Renal pelvis (tissue), 4 donors: ENCODE results near the gene RASAL2. TPM values are rescaled to one million over a fixed set of nuclear protein-coding genes. Genes with fewer than 3 reads are reported as not detected.
"Not testable (repeated sequence)": the region's sequence is repeated elsewhere in the genome, so short reads cannot be mapped to it uniquely, and the experiment has no call there.

ENCODE experiments used
- DNase-seq: peaks from one replicate; pipeline ENCODE4 v3.0.0-alpha.2; 2013
- polyA plus RNA-seq, 3 donors: library from polyadenylated mRNA; unstranded; fragments of 120-200 nt; gene quantifications; one replicate each; pipeline ENCODE4 v1.2.1, GENCODE V29; 2013; ENCODE audit not compliant: insufficient read length in 3 of 3

Gene RASAL2
- polyA plus RNA-seq, 3 donors, result 18.1 to 22.6 (median 22.4) TPM

DNA sequence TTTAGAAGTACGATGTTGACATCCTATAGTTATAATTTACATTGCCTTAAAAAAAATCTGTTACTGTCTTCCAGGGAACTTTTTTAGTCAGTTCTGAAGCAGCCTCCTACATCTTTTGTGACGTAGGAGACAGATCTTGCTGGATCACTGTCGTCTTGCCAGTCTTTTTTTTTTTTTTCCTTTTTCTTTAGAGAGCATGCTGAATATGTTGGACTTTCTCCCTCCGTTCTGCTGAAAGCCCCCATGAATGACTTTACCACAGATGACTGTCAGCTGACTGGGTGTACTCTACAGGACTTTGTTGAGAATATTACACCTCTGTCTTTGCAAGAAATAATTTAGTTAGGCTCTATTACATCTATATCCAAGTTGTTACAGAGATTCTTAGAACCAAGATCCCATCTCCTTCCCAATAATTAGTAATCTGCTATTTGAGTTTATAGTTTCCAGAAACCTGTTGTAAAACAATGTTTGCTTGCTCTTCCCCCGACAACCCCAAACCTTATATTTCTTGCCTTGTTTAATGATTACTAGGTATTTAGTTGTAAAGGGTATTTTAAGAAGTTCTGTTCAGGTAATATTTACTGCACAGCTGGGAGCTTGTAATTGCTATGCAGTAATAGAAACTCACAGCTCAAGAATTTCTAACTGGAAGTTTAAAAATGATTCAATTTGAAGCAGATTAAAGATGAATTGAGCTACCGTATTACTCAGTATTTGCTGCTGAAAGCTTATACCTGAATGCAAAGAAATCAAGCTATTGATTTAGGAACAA, 61.8 kb downstream of the RASAL2 start:
- no peak for DNase-seq

GRCh38 chr1:178160736-178161475, 67.0 kb downstream of the RASAL2 start:
- no peak for DNase-seq

DNA sequence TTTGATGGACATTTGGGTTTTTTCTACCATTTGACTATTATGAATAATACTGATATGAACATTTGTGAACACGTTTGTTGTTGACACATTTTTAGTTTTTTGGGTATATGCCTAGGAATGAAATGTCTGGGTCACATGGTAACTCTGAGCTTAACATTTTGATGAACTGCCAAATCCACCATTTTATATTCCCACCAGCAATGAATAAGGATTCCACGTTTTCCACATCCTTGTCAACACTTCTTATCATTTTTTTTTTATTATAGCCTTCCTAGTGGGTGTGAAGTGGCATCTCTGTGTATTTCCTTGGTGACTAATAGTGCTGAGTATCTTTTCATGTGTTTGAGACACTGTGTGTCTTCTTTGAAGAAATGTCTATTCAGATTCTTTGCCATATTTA, 67.6 kb downstream of the RASAL2 start:
- DNase-seq, result no peak

DNA sequence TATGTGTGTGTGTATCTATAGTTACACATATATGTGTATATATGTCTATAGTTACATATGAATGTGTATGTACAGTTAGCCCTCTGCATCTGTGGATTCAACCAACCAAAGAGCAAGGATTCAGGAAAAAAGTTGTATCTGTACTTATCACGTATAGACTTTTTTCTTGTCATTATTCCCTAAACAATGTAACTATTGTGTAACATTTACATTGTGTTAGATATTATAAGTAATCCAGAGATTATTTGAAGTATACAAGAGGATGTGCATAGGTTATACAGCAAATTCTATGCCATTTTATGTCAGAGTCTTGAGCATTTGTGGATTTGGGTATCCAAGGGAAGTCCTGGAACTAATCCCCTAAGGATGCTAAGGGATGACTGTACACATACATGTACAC, 71.3 kb downstream of the RASAL2 start:
- no peak for DNase-seq

DNA sequence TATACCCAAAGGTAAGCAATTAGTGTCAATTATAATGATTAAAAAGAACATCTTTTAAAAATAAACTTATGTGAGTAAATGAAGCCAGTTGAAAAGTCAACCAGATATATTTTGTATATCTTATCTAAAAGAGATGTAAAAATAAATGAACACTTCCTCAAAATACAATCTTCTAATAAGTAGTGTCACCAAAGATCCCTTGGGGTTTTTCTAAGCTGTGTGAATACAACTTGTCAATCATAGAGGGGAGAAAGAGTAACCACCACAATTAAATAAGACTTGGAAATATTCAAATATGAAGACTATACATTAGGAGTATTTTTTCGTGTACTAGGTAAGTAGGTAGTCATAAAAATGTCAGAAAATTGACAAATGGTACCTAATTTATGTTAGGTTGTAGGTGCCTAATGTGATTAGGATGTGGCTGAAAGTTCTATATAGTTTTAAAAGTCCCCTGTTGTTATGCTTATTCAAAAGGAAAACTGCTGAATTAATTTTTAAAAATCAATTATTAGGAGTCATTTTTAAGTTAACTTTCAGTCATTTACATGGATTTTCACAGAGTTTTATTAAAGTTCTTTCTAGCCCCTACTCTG, 72.6 kb downstream of the RASAL2 start:
- DNase-seq, result no peak

DNA sequence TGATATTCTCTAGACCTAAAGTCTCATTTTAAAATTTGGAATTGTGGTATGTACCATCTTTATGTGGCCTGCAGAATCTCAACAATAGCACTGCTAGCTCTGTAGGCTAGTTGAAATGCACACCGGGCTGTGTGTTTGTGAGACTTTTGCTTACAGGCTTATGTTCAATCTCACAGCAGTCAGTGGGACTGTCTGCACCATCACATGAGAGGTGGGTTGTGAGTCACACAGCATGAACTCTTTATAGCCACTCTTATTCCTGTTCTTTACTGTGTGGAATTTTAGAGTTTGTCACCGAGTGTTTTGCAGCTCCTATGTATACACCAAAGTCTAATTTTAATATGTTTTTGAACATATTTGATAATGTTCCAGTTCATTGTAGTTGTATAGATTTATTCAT, 74.6 kb downstream of the RASAL2 start:
- DNase-seq, result no peak

DNA sequence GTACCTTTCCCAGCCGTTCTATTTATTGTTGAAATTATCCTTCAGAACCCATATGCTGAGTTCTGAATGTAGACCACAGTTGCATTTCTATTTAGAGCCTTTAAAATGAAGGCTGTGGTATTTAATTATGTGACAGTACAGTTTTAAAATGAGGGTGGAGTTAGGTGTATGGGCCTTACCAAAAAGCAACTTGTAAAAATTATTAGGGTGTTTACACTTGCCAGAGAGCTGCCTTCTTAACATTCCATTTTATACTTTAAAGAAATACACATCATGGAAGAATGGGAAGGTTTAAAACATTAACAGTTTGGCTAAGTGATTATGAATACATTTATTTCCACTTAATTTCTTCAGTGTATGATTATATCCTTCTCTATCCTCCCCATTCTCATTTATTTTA, 75.7 kb downstream of the RASAL2 start:
- DNase-seq, result no peak

GRCh38 chr1:178172939-178173338, 79.0 kb downstream of the RASAL2 start:
- no peak for DNase-seq

- no peak for DNase-seq
Observed at GRCh38 chr1:178174539-178174938, 80.6 kb downstream of the RASAL2 start.

- DNase-seq, result no peak
Observed at GRCh38 chr1:178180405-178180804, 86.5 kb downstream of the RASAL2 start.

- no peak for DNase-seq
Observed at GRCh38 chr1:178183796-178184195, 89.9 kb downstream of the RASAL2 start.

DNA sequence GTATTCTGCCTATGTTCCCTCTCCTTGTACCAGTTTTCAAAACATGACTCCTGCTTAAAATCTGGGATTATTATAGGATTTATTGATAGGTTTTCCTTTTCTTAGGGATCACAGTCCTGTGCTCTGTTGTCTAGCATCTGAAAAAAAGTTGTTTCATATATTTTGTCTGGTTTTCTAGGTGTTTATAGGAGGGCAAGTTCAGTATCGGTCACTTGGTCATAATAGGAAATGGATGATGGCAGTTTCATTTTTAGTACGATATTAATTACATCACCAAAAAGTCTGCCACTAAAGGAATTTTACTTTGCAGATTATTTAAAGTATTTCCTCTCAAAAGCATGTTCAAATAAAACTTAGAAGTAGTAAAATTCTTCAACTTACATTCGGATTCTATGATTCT, 94.4 kb downstream of the RASAL2 start:
- DNase-seq, result no peak

DNA sequence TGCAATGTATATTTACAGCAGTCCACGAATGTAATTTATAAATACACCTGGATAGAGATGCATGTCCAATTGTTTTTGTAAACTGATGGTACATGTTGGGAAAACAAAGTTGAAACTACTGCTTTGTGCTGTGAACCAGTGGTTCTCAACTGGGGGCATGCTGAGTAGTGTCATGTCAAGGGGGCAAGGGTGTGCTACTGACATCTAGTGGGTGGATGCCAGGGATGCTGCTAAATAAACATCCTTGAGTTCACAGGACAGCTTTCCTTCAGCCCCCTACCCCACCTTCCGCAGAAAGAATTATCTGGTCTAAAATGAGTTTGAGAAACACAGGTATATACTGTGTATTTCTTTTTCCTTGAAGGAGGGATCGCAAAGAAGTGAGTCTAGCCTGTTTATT, 95.9 kb downstream of the RASAL2 start:
- DNase-seq, result no peak

GRCh38 chr1:178190881-178191280, 97.0 kb downstream of the RASAL2 start:
- no peak for DNase-seq

DNA sequence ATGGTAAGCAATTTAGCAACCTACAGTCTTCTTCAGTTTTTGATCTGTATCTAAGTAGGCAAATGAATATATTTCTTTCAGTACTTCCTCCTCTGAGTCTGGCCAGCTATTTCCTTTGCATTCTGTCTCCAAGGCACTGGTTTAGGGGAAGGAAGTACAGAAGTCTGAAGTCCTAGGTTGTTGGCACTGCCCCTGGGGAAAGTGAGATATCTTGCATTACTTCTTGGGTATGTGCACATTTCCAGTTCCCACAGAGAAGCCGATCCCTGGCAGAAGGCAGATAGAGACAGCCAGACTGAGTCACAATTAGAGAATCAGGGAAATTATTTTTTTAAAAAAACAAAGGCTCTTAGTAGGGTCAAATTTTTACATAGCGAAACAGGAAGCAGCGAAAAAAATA, 98.8 kb downstream of the RASAL2 start:
- no peak for DNase-seq

DNA sequence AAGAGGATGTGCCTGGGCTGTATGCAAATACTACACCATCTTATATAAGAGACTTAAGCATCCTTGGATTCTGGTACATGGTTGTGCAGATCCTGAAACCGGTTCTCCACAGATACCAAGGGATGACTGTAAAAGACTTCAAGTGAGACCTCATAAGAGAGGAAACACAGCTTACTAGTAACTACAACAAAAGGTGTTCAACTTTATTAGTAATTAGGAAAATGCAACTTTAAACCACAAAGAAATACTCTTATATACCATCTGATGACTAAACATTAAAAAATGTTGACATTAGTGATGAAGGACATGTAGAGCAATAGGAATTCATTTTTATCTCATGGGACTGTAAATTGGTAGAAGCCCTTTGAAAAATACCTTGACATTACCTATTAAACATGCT, 102.7 kb downstream of the RASAL2 start:
- no peak for DNase-seq

- not testable (repeated sequence) for DNase-seq
Observed at GRCh38 chr1:178202095-178202494, 108.2 kb downstream of the RASAL2 start.

GRCh38 chr1:178202546-178202945, 108.6 kb downstream of the RASAL2 start:
- DNase-seq, result not testable (repeated sequence)

DNA sequence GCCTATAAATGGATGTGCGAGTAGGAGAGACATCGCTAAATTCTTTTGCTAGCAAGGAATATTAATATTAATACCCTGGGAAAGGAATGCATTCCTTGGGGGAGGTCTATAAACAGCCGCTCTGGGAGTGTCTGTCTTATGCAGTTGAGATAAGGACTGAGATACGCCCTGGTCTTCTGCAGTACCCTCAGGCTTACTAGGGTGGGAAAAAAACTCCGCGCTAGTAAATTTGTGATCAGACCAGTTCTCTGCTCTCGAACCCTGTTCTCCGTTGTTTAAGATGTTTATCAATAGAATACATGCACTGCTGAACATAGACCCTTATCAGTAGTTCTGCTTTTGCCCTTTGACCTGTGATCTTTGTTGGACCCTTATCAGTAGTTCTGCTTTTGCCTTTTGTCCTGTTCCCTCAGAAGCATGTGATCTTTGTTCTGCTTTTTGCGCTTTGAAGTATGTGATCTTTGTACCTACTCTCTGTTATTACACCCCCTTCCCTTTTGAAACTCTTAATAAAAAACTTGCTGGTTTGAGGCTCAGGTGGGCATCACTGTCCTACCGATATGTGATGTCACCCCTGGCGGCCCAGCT, 114.5 kb downstream of the RASAL2 start:
- DNase-seq, result not testable (repeated sequence)

GRCh38 chr1:178209935-178210334, 116.0 kb downstream of the RASAL2 start:
- DNase-seq, result no peak

GRCh38 chr1:178218550-178218949, 124.6 kb downstream of the RASAL2 start:
- DNase-seq, result no peak

- DNase-seq, result no peak
Observed at GRCh38 chr1:178220094-178220493, 126.2 kb downstream of the RASAL2 start.

- no peak for DNase-seq
Observed at GRCh38 chr1:178223289-178223688, 129.4 kb downstream of the RASAL2 start.
